HG03108 (cell line): Measurements from ENCODE around the gene POLR2I.

ENCODE experiments used
- ATAC-seq: cut with Tn5 transposase; IDR thresholded peaks from one replicate; pipeline ENCODE4 v1.9.1; 2021; ENCODE audit warnings: moderate library complexity; ENCODE audit not compliant: unreplicated experiment

POLR2I gene

DNA sequence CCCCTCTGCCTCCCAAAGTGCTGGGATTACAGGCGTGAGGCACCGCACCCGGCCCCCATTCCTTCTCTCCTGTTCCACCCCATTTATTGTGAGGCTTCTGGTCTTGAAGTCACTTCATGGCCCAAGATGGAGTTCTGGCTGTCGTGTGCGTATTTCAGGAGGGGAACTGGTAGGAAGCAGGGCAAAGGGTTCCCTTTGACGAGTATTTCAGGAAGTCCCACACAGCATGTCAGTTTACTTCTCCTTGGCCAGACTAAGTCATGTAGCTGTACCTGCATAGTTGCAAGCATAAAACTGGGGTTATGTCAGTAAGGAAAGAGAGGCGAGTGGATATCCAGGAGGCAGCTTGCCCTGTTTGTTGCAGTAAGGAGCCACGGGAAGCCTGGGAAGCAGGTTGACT, 49.8 kb downstream of the POLR2I start:
- no peak for ATAC-seq
